GM12891 (cell line): ENCODE data around the gene HAP1.

Source experiments
- PAX5 ChIP-seq: IDR thresholded peaks from 2 replicates; pipeline ENCODE4 v1.6.1; 2011; ENCODE audit warnings: low read length, moderate library complexity, mild to moderate bottlenecking; ENCODE audit not compliant: insufficient read depth, severe bottlenecking
- POLR2A ChIP-seq: IDR thresholded peaks from 2 replicates; pipeline ENCODE4 v1.6.1; 2011; ENCODE audit warnings: low read depth, low read length, control low read depth
- POLR2AphosphoS5 ChIP-seq: IDR thresholded peaks from 2 replicates; pipeline ENCODE4 v1.6.1; 2011; ENCODE audit warnings: low read depth, low read length, control low read depth
- POU2F2 ChIP-seq: IDR thresholded peaks from 2 replicates; pipeline ENCODE4 v1.6.1; 2011; ENCODE audit warnings: low read depth, mild to moderate bottlenecking, control low read depth, low read length, moderate library complexity
- SPI1 ChIP-seq: IDR thresholded peaks from 2 replicates; pipeline ENCODE4 v1.6.1; 2011; ENCODE audit warnings: low read depth, low read length, control low read depth
- TAF1 ChIP-seq: IDR thresholded peaks from 2 replicates; pipeline ENCODE4 v1.6.1; 2011; ENCODE audit warnings: low read depth, low read length, control low read depth

- TF ChIP-seq TAF1 (0 out of 2 replicates have a peak, but pooled peaks have one; percentile 7), POLR2AphosphoS5 (peak; percentile 99), POLR2A (peak; percentile 99), SPI1 (no peak), POU2F2 (no peak; the same call in 1 of the 2 replicates), PAX5 (no peak)
These were observed 56.0 kb downstream of the HAP1 start for GRCh38 chr17:41678411-41678906.
